Middle frontal gyrus (tissue), 1 donor: Measurements from ENCODE around the gene ZBED6.
"Not testable (repeated sequence)": the region's sequence is repeated elsewhere in the genome, so short reads cannot be mapped to it uniquely, and the experiment has no call there.

Source experiments
- DNase-seq: peaks from one replicate; pipeline ENCODE4 v3.0.0-alpha.2; 2015; ENCODE audit warnings: low spot score; ENCODE audit errors: extremely low spot score

The ZBED6 gene, protein sequence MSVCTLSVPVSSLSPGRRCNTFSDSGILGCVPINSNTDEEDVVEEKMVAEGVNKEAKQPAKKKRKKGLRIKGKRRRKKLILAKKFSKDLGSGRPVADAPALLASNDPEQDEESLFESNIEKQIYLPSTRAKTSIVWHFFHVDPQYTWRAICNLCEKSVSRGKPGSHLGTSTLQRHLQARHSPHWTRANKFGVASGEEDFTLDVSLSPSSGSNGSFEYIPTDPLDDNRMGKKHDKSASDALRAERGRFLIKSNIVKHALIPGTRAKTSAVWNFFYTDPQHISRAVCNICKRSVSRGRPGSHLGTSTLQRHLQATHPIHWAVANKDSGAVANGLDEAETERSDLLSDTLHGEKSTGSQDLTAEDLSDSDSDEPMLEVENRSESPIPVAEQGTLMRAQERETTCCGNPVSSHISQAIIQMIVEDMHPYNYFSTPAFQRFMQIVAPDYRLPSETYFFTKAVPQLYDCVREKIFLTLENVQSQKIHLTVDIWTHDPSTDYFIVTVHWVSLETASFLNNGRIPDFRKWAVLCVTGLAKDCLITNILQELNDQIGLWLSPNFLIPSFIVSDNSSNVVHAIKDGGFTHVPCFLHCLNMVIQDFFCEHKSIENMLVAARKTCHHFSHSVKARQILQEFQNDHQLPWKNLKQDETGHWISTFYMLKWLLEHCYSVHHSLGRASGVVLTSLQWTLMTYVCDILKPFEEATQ (N-terminal part only)

DNA sequence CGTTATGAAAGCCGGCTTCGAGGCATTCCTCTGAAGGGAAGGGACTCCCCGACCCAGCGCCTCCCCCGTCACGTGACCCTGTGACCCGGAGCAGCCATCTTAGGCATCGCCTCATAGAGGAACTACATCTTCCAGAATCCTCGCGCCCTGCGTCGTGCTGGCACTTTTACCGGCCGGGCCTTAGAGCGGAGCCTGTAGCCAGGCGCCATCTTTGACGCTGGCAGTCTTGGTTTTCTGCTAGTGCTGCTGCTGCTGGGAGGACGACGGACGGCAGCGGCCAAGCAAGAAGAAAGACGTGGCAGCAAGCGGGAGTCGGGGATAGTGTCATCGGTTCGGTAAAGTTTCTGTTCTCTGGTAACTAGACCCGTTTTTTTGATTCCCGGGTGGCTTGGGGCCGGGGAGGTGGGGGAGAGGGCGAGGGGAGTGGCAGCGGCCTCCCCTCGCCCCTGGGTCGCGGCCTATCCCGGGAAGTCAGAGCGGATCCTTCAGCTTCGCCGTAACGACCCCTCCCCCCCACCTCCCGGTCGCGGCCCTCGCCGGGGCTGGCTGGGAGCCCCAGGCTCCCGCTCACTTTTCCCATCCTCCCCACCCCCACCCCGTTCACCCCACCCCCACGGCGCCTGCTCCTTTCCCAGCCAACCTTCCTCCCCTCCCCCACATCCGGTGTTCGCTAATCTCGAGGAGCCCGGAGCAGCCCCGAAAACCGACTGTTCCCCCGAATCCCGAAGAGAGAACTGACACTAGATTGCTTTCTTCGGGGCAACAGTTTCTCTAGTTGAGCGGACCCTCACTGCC is at the start of gene ZBED6, which contains the start of gene ZC3H11A:
ZBED6 (plus strand) TSS at position 183 of the 795 bp plus-strand sequence. CDS start 1,900 bp downstream, outside the sequence.
ZC3H11A (plus strand) TSS at position 183 of the 795 bp plus-strand sequence. CDS start 21,448 bp downstream, outside the sequence.
- peak; percentile 100 for DNase-seq

DNA sequence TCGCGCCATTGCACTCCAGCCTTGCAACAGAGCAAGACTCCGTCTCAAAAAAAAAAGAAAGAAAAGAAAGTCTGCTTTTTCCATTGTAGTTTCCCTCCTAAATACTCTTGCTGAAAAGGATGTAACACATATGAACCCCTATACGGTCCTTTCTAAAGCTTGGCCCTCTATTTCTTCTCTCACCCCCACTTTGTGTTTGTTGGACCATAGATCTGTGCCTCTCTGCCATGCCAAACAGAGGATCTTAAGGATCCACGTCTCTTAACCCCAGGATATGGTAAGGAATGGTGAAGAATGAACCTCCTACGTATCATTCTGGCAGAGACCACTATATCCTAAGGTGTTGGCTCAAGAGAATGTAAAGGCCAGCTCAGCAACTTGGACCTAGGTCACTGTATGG is 49.1 kb upstream of the ZBED6 start:
- DNase-seq, result no peak

DNA sequence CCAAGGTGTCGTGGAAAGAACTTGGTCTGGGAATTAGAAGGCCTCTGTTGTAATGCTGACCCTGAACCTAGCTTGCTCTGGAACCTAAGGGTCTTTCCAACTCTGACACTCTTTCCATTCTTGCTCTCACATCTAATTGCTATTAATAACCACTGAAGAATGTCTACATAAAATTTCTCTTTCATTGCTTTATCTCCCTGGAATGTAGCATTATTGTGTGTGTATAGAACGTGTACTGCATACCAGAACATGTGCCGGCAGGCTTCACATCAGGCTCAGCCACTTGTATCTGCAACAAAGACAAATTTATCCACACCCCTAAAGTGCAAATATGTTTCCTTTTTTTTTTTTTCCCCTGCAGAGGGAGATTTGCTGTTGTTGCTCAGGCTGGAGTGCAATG is 44.4 kb upstream of the ZBED6 start:
- DNase-seq, result no peak

DNA sequence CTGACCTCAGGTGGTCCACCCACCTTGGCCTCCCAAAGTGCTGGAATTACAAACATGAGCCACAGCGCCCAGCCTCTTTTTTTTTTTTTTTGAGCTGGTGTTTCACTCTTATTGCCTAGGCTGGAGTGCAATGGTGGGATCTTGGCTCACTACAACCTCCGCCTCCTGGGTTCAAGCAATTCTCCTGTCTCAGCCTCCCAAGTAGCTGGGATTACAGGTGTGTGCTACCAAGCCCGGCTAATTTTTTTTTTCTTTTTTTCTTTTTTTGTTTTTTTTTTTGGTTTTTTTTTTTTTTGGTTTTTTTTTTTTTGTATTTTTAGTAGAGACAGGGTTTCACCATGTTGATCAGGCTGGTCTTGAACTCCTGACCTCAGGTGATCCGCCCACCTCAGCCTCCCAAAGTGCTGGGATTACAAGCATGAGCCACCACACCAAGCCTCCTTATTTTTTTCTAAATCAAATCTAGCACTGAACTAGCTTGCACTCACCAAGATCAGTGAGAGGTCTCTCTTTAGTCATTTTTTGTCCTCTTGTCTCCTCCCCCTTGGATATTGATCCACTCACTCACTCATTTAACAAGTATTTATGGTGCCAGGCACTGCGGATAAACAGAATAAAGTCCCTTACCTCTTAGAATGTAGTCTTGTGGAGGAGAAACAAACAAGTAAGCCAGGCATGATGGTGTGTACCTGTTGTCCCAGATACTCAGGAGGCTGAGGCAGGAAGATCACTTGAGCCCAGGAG is 43.6 kb upstream of the ZBED6 start:
- not testable (repeated sequence) for DNase-seq

DNA sequence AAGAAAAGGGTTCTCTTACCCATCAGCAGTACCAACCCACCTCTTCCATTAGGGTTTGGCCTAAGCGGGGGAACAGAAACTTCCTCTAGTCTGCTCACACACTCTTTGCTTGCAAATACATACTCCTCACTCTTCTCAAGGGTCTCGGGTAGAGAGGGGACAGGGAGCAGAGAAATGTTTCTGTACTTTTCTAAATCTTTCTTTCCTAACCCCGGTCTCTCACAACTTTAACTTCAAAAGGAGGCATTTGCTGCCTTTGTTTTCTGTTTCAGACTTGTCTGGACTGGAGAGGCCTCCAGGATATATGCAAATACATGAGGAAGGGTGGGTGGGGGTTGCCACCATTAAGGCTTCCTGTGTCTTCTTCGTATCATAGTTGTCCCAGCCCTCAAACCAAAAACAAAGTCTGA is 41.0 kb upstream of the ZBED6 start:
- no peak for DNase-seq

DNA sequence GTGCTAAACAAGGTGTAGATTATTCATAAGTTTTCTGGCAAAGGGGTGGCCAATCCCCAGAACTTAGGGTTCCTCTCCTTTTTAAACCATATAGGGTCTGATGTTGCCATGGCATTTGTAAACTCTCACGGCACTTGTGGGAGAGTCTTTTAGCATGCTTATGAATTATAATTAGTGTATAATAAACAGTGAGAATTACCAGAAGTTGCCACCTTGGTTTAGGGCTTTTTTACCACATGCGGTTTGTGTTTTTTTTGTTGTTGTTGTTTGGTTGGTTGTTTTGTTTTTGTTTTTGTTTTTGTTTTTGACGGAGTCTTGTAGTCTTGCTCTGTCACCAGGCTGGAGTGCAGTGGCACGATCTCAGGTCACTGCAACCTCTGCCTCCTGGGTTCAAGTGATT is 39.4 kb upstream of the ZBED6 start:
- DNase-seq, result no peak

DNA sequence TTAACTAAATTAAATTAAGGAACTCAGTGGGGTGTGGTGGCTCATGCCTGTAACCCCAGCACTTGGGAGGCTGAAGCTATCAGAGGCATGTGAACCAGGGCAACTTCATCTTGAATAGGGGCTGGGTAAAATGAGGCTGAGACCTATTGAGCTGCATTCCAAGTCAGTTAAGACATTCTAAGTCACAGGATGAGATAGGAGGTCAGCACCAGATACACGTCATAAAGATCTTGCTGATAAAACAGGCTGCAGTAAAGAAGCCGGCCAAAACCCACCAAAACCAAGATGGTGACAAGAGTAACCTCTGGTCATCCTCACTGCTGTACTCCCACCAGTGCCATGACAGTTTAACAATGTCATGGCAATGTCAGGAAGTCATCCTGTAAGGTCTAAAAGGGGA is 36.7 kb upstream of the ZBED6 start:
- DNase-seq, result not testable (repeated sequence)

DNA sequence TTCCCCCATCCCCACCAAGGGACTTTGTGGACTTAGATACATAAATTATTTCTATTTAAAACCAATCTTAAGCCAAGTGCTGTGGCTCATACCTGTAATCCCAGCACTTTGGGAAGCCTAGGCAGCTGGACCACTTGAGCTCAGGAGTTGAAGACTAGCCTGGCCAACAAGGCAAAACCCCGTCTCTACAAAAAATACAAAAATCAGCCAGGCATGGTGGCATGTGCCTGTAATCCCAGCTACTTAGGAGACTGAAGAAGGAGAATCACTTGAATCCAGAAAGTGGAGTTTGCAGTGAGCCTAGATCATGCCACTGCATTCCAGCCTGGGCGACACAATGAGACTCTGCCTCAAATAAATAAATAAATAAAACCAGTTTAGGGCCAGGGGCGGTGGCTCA is 34.9 kb upstream of the ZBED6 start:
- DNase-seq, result no peak

DNA sequence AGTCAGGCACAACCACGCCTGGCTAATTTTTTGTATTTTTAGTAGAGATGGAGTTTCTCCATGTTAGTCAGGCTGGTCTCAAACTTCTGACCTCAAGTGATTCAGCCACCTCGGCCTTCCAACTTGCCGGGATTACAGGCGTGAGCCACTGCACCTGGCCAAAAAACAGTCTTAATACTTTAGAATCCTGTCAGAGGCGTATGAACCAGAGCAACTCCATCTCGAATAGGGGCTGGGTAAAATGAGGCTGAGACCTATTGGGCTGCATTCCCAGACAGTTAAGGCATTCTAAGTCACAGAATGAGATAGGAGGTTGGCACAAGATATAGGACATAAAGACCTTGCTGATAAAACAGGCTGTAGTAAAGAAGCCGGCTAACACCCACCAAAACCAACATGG is 33.5 kb upstream of the ZBED6 start:
- not testable (repeated sequence) for DNase-seq

DNA sequence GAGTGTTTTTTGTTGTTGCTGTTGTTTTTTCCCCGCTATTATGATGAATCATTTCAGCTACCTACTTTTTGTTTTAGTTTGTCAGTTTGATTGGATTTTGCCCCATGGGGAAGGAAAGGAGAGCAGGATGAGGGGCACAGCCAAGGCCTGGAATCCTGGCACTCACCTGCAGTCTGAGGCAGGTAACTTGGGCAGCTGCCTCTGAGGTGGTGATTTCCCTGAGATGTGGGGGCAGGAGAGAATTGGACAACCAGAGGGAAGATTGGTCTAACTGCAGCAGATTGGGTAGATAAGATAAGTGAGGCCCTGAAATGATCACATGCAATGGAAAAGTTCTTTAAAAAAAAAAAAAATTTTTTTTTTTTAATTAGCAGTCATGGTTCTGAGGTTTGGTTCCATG is 31.9 kb upstream of the ZBED6 start:
- no peak for DNase-seq

DNA sequence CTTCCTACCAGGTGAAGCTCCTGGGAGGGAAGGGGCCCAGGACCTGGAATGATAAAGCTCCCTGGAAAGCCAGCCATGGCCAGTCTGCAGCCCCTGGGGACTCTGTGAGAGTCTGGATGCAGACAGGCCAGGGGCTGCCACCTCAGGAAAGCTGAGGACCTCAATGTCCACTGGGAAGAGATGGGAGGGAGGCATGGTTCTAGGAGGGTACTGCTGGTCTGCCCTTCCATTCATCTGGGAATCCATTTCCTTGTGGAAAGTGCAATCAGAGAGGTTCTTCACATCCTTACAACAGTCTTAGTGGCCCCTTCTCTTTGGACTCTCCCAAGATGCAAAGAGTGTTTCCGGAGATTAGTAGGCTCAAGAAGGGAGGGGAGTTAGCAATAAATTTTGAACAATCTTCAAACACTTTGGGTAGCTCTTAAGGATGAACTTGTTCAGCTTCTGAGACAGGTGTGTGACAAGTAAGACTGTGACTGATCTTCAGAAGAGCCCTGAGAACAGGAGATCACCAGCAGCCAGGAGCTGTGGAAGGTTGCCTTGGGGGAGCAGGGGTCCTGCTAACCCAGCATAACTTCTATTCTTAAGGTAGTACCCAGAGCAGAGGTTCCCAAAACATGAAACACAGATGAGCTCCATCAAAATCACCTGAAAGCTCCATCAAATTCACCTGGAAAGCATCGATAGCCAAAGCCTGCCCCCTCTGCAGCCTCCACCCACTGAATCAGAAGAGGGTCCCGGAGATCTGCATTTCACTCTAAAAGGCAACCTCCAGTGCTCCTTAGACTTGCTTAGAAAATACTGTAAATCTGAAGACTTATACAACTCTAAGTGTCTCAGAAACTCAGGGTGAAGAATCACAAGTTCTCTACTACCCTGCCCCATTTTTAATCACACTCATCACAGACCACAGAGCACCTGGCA is 31.1 kb upstream of the ZBED6 start:
- DNase-seq, result no peak

DNA sequence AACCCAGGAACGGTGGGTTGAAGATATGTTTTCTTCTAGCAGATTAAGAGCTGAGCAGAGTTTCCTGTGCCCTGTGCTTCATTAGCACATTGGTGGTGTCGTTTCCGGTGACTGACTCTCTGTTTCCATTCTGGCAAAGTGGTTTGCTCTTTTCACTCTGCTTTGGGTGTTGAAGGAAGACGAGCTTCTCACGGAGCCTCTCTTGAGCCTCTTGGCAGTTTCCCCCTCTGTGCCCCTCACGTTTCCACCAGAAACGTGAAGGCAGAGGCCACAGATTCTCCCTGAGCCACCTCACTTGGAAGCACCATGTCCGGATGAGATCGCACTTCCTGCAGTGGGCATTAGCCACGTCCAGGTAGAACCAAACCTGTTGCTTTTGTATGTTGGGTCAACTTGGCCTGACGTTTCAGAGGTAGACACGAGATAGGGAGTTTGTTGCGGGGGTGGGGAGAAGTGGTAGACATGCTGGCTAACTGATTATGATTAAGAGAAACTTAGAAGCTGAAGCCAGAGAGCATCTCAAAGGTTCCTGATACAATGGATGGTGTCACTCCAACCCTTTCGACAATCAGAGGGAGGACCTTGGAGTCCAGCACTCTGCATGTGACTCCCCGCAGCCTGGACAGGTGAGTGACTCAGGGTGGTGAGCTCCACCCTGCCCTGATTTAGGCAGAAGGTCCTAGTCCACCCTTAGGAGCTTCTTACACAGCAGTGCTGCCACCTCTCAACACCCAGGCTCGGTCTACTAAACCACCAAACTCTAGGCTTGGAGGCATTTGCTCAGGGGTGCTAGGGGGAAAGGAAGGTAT is 30.2 kb upstream of the ZBED6 start, which contains the start of gene LAX1:
LAX1 (plus strand) TSS at position 155 of the 809 bp plus-strand sequence; CDS start at position 538, 383 bp downstream.
- DNase-seq, result no peak

DNA sequence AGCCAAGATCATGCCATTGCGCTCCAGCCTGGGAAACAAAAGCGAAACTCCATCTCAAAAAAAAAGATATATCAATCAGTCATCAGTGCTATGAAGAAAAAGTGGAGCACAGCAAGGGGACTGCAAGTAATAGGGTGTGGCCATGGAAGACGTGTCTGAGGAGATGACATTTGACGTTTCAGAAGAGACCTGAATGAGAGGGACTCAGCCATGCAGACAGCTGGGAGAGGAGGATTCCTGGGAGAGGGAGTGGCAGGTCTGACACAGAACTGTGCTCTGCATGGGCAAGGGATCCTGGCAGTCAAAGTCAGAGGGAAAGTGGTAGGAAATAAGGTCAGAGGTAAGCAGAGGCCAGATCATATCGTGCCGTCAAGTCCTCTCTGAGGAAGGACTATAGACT is 27.2 kb upstream of the ZBED6 start:
- DNase-seq, result no peak

DNA sequence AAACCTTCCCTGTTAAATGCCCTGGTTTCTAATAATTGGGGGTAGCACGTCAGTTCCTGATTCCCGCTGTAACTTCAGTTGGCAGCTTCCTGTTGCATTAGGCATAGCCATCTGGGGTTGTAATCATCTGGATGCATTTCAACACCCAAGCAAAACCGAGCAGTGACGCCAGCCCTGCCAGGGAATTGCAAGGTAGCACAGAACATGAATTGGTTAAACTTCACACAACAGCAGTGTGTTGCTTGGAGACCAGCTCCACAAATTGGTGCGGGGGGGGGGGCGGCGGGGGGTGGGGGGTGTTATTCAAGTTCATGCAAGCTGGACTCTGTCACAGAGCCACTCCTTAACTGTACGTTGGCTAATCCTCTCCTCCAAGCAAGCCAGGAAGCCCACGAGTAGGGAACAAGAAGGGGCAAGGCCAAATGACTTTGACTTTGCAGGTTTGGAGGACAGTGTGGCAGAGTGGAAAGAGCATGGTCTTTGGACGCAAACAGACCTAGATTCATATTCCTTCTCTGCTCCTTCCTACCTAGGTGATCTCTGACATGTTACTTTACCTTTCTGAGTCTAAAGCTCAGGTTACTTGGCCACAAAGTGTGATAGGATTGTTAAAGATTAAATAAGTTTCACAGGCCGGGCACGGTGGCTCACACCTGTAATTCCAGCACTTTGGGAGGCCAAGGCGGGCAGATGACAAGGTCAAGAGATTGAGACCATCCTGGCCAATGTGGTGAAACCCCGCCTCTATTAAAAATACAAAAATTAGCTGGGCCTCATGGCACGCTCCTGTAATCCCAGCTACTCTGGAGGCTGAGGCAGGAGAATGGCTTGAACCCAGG is 25.7 kb upstream of the ZBED6 start:
- DNase-seq, result no peak

DNA sequence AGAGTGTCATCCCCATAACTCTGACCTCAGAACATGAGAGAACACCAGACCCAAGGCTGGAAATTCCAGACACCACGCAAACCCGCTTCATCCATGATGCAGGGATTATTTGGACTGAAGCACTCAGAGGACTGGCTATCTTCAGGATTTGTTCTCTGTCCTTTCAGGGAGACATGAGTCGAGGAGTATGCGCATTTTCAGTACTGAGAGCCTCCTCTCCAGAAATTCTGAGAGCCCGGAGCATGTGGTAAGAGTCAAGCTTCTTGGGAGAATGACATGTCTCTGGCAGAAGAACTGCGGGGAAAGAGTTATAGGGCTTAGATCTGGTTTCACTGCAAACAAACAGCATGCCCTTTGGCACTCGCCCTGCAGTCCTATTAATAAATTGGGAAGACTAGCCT is 23.5 kb upstream of the ZBED6 start:
- DNase-seq, result no peak

DNA sequence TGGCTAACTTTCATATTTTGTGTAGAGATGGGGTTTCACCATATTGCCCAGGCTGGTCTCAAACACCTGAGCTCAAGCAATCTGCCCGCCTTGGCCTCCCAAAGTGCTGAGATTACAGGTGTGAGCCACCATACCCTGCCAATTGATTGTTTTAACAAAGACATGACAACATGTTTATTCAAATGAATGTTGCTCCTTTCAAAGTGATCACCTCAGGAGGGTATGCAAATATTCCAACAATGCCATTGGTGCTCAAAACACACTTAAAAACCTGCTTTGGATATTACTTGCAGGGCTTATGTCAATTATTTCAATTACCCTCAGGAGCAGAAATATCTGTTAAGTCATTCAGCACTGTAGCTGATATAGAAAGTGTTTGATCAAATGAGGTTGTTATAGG is 22.6 kb upstream of the ZBED6 start:
- no peak for DNase-seq

DNA sequence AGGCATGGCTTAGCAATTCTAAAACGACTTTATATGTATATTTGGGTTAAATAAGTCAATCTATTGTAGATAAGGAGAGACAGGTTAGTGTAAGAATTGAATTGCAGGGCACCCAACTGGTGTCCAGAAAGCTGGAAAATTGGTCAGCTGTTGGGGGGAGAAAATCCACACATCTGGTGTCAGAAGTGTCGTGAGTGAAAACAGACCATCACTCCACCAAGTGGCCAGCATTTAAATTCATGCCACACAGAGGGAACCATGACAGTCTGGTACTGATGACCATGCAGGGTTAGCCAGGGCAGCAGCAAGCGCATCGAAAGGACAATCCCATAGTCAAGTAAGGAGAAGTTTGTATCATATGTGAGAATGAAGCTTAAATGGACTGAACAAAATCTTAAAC is 18.8 kb upstream of the ZBED6 start:
- no peak for DNase-seq

DNA sequence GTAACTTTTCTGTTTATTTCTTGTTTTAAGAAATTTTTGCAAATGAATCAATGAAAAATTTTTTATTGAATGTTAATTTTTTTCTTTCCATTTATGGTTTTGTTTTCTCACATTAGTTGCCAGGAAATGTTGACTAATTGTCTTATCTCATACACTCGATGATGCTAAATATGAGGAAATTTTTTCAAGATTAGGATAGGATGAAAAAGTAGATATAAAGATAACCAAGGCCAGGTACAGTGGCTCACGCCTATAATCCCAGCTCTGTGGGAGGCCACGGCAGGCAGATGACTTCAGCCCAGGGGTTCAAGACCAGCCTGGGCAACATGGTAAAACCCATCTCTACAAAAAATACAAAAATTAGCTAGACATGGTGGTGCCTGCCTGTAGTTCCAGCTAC is 17.8 kb upstream of the ZBED6 start:
- no peak for DNase-seq
